Astrocyte (in vitro differentiated cells and primary cell): ENCODE measurements around the gene PFDN1. TPM values are rescaled to one million over a fixed set of nuclear protein-coding genes. Genes with fewer than 3 reads are reported as not detected.

Experiments
- DNase-seq: peaks from one replicate; pipeline ENCODE4 v3.0.0-alpha.2; 2010; ENCODE audit warnings: low read depth
- FAIRE-seq: peaks from 2 replicates; lab custom pipeline; 2011; peaks lifted over from hg19 to GRCh38; lab: Jason Lieb, UNC
- H2AFZ ChIP-seq: 2 replicates; pipeline ENCODE4 v1.6.0; 2012; ENCODE audit warnings: low read depth, low read length, inconsistent platforms
- H3K27ac ChIP-seq: 2 replicates; pipeline ENCODE4 v1.5.1; 2011; ENCODE audit warnings: low read depth, low read length, inconsistent platforms
- H3K27me3 ChIP-seq: 2 replicates; pipeline ENCODE4 v1.6.0; 2011; ENCODE audit warnings: low read length, inconsistent platforms; ENCODE audit not compliant: insufficient read depth
- H3K36me3 ChIP-seq: 2 replicates; pipeline ENCODE4 v1.5.1; 2011; ENCODE audit warnings: low read length, inconsistent platforms; ENCODE audit not compliant: insufficient read depth
- H3K4me1 ChIP-seq: 2 replicates; pipeline ENCODE4 v1.5.1; 2011; ENCODE audit warnings: low read length, inconsistent platforms; ENCODE audit not compliant: insufficient read depth
- H3K4me2 ChIP-seq: 2 replicates; pipeline ENCODE4 v1.6.0; 2012; ENCODE audit warnings: low read length, inconsistent platforms
- H3K4me3 ChIP-seq: 2 replicates; pipeline ENCODE4 v1.5.1; 2011; ENCODE audit warnings: low read depth, mild to moderate bottlenecking, low read length, inconsistent platforms; ENCODE audit not compliant: insufficient read depth
- H3K79me2 ChIP-seq: 2 replicates; pipeline ENCODE4 v1.6.0; 2012; ENCODE audit warnings: mild to moderate bottlenecking, low read length, inconsistent platforms; ENCODE audit not compliant: insufficient read depth
- H3K9ac ChIP-seq: 2 replicates; pipeline ENCODE4 v1.6.0; 2012; ENCODE audit warnings: mild to moderate bottlenecking, low read length, inconsistent platforms
- H3K9me3 ChIP-seq: 2 replicates; pipeline ENCODE4 v1.5.1; 2012; ENCODE audit warnings: low read depth, mild to moderate bottlenecking, low read length, inconsistent platforms; ENCODE audit not compliant: insufficient read depth
- H4K20me1 ChIP-seq: 2 replicates; pipeline ENCODE4 v1.6.0; 2012; ENCODE audit warnings: low read length, inconsistent platforms; ENCODE audit not compliant: insufficient read depth
- H3K27ac Mint-ChIP-seq: one replicate; pipeline ENCODE4 v1.8.0; 2021; ENCODE audit warnings: mild to moderate bottlenecking, mixed read lengths; ENCODE audit not compliant: unreplicated experiment
- H3K27me3 Mint-ChIP-seq: one replicate; pipeline ENCODE4 v1.8.0; 2021; ENCODE audit warnings: low read depth, mixed read lengths; ENCODE audit not compliant: unreplicated experiment
- H3K36me3 Mint-ChIP-seq: one replicate; pipeline ENCODE4 v1.8.0; 2021; ENCODE audit warnings: low read depth, mixed read lengths; ENCODE audit not compliant: unreplicated experiment
- H3K4me1 Mint-ChIP-seq: one replicate; pipeline ENCODE4 v1.8.0; 2021; ENCODE audit warnings: low read depth, mixed read lengths; ENCODE audit not compliant: unreplicated experiment
- H3K4me3 Mint-ChIP-seq: one replicate; pipeline ENCODE4 v1.8.0; 2021; ENCODE audit warnings: mild to moderate bottlenecking, moderate library complexity, mixed read lengths; ENCODE audit not compliant: unreplicated experiment
- H3K9me3 Mint-ChIP-seq: one replicate; pipeline ENCODE4 v1.8.0; 2021; ENCODE audit warnings: mild to moderate bottlenecking, mixed read lengths; ENCODE audit not compliant: unreplicated experiment
- EZH2 ChIP-seq: IDR thresholded peaks from 2 replicates; pipeline ENCODE4 v1.6.1; 2012; ENCODE audit warnings: mild to moderate bottlenecking, low read length, inconsistent platforms; ENCODE audit not compliant: insufficient read depth
- total RNA-seq: library from RNA; stranded (reverse); gene quantifications from 2 replicates; pipeline ENCODE4 v1.2.1, GENCODE V29; 2021
- TF ChIP-seq, protein P1 (sequence below): IDR thresholded peaks from 2 replicates; pipeline ENCODE4 v1.5.1; 2011; ENCODE audit warnings: low read depth, mild to moderate bottlenecking, inconsistent platforms, low read length, moderate library complexity; ENCODE audit not compliant: insufficient read depth

The PFDN1 gene
- total RNA-seq, 1 donor from 2014 or later = 202 TPM

- H3K9ac ChIP-seq = peak overlapping the region; percentile 0
- peaks cover 50% of the 10 kb centered on the region for H3K4me1 ChIP-seq
- H3K27me3 ChIP-seq = no peaks in the 10 kb centered on the region
- no peak for TF ChIP-seq EZH2
- TF ChIP-seq, protein P1, sequence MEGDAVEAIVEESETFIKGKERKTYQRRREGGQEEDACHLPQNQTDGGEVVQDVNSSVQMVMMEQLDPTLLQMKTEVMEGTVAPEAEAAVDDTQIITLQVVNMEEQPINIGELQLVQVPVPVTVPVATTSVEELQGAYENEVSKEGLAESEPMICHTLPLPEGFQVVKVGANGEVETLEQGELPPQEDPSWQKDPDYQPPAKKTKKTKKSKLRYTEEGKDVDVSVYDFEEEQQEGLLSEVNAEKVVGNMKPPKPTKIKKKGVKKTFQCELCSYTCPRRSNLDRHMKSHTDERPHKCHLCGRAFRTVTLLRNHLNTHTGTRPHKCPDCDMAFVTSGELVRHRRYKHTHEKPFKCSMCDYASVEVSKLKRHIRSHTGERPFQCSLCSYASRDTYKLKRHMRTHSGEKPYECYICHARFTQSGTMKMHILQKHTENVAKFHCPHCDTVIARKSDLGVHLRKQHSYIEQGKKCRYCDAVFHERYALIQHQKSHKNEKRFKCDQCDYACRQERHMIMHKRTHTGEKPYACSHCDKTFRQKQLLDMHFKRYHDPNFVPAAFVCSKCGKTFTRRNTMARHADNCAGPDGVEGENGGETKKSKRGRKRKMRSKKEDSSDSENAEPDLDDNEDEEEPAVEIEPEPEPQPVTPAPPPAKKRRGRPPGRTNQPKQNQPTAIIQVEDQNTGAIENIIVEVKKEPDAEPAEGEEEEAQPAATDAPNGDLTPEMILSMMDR = no peak
- H3K9me3 ChIP-seq = no peaks in the 10 kb centered on the region
- Mint-ChIP-seq H3K9me3 (no peaks in the 10 kb centered on the region), H3K4me3 (peak overlapping the region; percentile 78), H3K27ac (peak overlapping the region; percentile 50), H3K27me3 (no peaks in the 10 kb centered on the region), H3K36me3 (peaks cover 42% of the 10 kb centered on the region), H3K4me1 (peaks cover 68% of the 10 kb centered on the region)
- H3K36me3 ChIP-seq = peaks cover 42% of the 10 kb centered on the region
- H3K4me3 ChIP-seq = no peak overlapping the region
- H3K27ac ChIP-seq = no peak overlapping the region
- H3K79me2 ChIP-seq = peaks cover 91% of the 10 kb centered on the region
- peaks cover 85% of the 10 kb centered on the region for H4K20me1 ChIP-seq
- no peak overlapping the region for H2AFZ ChIP-seq
- no peak for FAIRE-seq
- no peak for DNase-seq
- peak overlapping the region; percentile 9 for H3K4me2 ChIP-seq
These were observed 37.8 kb upstream of the PFDN1 start for GRCh38 chr5:140340605-140341121.

- no peak for DNase-seq
- FAIRE-seq = no peak
- Histone ChIP-seq H3K9ac (no peak overlapping the region), H3K36me3 (peaks cover 50% of the 10 kb centered on the region), H4K20me1 (peaks cover 82% of the 10 kb centered on the region), H3K9me3 (no peaks in the 10 kb centered on the region), H3K4me1 (peaks cover 44% of the 10 kb centered on the region), H2AFZ (no peak overlapping the region), H3K79me2 (peaks cover 82% of the 10 kb centered on the region), H3K27ac (no peak overlapping the region), H3K27me3 (no peaks in the 10 kb centered on the region), H3K4me3 (no peak overlapping the region), H3K4me2 (no peak overlapping the region)
- H3K27me3 Mint-ChIP-seq = no peaks in the 10 kb centered on the region
- H3K36me3 Mint-ChIP-seq = peaks cover 43% of the 10 kb centered on the region
- H3K9me3 Mint-ChIP-seq = no peaks in the 10 kb centered on the region
- peak overlapping the region; percentile 85 for H3K27ac Mint-ChIP-seq
- peaks cover 75% of the 10 kb centered on the region for H3K4me1 Mint-ChIP-seq
- H3K4me3 Mint-ChIP-seq = peak overlapping the region; percentile 67
- TF ChIP-seq, protein P1 = no peak
- TF ChIP-seq EZH2 = no peak
These were observed 36.7 kb upstream of the PFDN1 start for GRCh38 chr5:140339636-140340035.

DNA sequence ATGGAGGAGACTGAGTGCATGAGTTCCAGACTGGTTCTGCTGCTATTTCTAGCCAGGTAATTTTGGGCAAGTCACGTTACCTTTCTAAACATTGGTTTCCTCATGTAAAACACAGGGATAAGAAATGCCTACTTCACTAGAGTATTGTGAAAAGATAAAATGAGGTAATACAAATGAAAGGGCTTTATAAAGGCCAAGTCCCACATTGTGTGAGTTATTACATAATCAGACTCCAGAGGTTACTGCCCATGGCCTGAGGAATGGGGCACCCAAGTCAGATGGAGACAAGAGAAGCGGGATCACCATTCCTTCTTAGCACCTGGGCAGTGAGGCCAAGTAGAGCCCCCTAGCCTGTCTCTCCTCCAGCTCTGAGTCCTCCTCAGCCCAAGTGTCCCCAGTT, 36.0 kb upstream of the PFDN1 start:
- no peaks in the 10 kb centered on the region for H3K9me3 Mint-ChIP-seq
- Histone ChIP-seq H2AFZ (no peak overlapping the region), H4K20me1 (peaks cover 81% of the 10 kb centered on the region), H3K36me3 (peaks cover 56% of the 10 kb centered on the region), H3K4me2 (peak overlapping the region; percentile 38), H3K79me2 (peaks cover 75% of the 10 kb centered on the region), H3K27ac (no peak overlapping the region), H3K4me1 (peaks cover 37% of the 10 kb centered on the region), H3K9me3 (no peaks in the 10 kb centered on the region), H3K27me3 (no peaks in the 10 kb centered on the region), H3K9ac (no peak overlapping the region), H3K4me3 (no peak overlapping the region)
- H3K4me1 Mint-ChIP-seq = peaks cover 73% of the 10 kb centered on the region
- H3K4me3 Mint-ChIP-seq = peak overlapping the region; percentile 68
- peaks cover 38% of the 10 kb centered on the region for H3K36me3 Mint-ChIP-seq
- no peak for DNase-seq
- TF ChIP-seq, protein P1 = no peak
- TF ChIP-seq EZH2 = no peak
- no peaks in the 10 kb centered on the region for H3K27me3 Mint-ChIP-seq
- FAIRE-seq = no peak
- peak overlapping the region; percentile 78 for H3K27ac Mint-ChIP-seq
